GM12892 (cell line): ENCODE results near the gene KIF5B.
"Not testable (repeated sequence)": the region's sequence is repeated elsewhere in the genome, so short reads cannot be mapped to it uniquely, and the experiment has no call there.

Experiments
- DNase-seq: peaks from one replicate; pipeline ENCODE4 v3.0.0; 2011; ENCODE audit not compliant: insufficient read length
- FAIRE-seq: peaks from 2 replicates; lab custom pipeline; 2011; peaks lifted over from hg19 to GRCh38; lab: Jason Lieb, UNC
- POLR2A ChIP-seq: IDR thresholded peaks from 2 replicates; pipeline ENCODE4 v1.6.1; 2011; ENCODE audit warnings: low read depth, low read length, control low read depth
- POLR2AphosphoS5 ChIP-seq: IDR thresholded peaks from 2 replicates; pipeline ENCODE4 v1.6.1; 2011; ENCODE audit warnings: low read depth, low read length, control low read depth
- TAF1 ChIP-seq: IDR thresholded peaks from 2 replicates; pipeline ENCODE4 v1.6.1; 2011; ENCODE audit warnings: low read depth, mild to moderate bottlenecking, control low read depth, low read length, borderline replicate concordance

KIF5B gene

DNA sequence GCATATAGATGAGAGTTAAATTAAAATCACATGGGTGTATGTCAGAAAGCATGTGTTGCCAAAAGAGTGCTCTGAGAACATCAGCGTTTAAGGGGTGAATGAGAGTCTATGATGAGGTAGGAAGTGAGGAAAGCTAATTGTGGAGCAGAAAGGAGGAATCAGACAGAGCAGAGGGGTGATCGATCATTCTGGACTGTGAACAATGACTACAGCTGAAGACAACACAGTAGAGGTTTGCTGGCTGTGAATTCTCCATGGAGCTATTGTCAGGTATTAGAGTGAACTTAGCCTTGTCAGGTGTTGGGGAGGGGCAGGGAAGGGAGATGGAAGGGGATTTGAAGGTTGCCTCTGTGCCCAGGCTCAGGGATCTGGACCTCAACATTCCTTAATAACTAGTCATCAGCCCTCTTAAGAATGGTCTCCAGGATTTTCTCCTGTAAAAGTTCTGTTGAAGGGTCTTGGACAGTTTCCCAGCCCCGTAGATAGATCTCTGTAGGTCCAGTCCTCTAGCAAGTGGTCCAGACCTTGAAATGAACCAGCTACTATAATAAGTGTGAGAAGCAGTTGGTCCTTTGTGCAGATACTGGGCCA lies 57.1 kb downstream of the KIF5B start:
- FAIRE-seq = no peak
- TF ChIP-seq POLR2A = no peak
- TF ChIP-seq POLR2AphosphoS5 = no peak
- TF ChIP-seq TAF1 = no peak
- DNase-seq = no peak

DNA sequence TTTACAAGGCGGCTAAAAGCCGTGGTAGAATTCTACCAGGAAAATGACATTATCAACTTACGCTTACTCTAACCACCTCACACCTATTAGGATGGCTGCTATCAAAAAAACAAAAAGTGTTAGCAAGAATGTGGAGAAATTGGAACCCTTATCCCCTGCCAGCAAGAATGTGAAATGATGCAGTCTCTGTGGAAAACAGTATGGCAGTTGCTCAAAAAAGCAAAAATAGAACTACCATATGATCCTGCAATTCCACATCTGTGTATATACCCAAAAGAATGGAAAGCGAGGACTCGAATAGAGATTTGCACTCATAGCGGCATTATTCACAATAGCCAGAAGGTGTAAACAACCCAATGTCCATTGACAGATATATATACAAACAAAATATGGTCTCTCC lies 61.3 kb downstream of the KIF5B start:
- no peak for DNase-seq
- no peak for FAIRE-seq
- TF ChIP-seq TAF1 (no peak), POLR2A (no peak), POLR2AphosphoS5 (no peak)

DNA sequence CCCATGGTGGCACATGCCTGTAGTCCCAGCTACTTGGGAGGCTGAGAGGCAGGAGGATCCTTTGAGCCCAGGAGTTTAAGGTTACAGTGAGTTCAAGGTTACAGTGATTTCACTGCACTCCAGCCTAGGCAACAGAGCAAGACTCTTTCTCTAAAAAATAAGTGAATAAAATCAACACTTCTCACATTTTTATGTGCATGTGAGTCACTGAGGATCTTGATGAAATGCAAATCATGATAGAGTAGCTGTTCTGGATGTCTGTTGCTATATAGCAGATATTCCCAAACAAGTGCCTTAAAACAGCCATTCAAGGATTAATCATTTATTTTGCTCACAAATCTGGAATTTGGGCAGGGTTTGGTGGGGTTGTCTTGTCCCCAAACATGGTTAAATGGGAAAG lies 65.3 kb downstream of the KIF5B start:
- FAIRE-seq (no peak), DNase-seq (no peak)
- TF ChIP-seq POLR2A (no peak), POLR2AphosphoS5 (no peak), TAF1 (no peak)

DNA sequence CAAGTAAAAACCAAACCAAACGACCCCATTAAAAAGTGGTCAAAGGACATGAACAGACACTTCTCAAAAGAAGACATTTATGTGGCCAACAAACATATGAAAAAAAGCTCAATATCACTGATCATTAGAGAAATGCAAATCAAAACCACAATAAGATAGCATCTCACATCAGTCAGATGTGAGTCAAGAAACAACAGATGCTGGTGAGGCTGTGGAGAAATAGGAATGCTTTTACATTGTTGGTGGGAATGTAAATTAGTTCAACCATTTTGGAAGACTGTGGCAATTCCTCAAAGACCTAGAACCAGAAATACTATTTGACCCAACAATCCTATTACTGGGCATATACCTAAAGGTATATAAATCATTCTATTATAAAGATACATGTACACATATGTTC lies 68.4 kb downstream of the KIF5B start:
- DNase-seq, FAIRE-seq: not testable (repeated sequence)

DNA sequence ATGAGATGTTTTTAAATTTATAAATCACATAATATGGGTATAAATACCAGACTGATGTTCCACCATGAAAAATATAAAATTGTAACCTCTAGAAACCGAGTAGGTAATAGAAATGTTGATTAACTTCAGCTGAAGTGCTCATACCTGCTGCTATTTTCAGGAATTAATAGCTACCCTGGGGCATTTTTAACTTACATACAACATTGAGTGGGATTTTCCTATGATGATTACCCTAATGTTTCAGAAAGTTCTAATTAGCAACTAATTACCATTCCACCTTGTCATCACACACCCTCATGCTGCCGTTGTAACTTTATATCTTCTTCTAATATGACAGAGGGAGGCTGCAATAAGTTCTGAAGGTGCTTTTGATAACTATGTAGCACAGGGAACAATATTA lies 74.1 kb downstream of the KIF5B start:
- no peak for TF ChIP-seq TAF1
- no peak for TF ChIP-seq POLR2AphosphoS5
- TF ChIP-seq POLR2A = no peak
- DNase-seq = no peak
- FAIRE-seq = no peak

DNA sequence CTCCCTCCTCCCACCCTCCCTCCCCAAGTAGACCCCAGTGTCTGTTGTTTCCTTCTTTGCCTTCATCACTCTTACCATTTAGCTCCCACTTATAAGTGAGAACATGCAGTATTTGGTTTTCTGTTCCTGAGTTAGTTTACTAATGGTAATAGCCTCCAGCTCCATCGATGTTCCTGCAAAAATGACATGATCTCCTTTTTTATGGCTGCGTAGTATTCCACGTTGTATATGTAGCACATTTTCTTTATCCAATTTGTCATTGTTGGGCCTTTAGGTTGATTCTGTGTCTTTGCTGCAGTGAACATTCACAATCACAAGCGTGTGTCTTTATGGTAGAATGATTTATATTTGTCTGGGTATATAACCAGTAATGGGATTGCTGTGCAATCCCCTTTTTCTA lies 75.8 kb downstream of the KIF5B start:
- FAIRE-seq (no peak), DNase-seq (no peak)
- TF ChIP-seq TAF1 (no peak), POLR2AphosphoS5 (no peak), POLR2A (no peak)

DNA sequence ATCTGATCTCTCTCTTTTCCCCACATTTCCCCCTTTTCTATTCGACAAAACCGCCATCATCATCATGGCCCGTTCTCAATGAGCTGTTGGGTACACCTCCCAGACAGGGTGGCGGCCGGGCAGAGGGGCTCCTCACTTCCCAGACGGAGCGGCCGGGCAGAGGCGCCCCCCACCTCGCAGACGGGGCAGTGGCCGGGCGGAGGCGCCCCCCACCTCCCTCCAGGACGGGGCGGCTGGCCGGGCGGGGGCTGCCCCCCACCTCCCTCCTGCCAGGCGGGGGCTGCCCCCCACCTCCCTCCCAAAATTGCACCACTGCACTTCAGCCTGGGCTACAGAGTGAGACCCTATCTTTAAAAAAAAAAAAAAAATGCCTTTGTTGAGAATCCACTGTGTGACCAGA lies 77.2 kb downstream of the KIF5B start:
- not testable (repeated sequence) for DNase-seq, FAIRE-seq

DNA sequence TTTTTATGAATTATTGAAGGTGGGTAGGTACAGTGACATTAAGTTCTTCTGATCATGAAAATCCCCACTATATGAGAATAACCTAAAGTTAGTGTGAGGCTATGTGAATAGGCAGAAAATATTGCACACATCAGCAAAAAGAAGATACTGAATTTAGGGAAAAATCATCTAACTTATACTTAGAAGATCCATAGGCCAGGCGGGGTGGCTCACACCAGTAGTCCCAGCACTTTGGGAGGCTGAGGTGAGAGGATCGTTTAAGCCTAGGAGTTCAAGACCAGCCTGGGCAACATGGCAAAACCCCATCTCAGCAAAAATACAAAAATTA lies 78.1 kb downstream of the KIF5B start:
- no peak for DNase-seq
- TF ChIP-seq TAF1 = no peak
- TF ChIP-seq POLR2AphosphoS5 = no peak
- TF ChIP-seq POLR2A = no peak
- FAIRE-seq = no peak

DNA sequence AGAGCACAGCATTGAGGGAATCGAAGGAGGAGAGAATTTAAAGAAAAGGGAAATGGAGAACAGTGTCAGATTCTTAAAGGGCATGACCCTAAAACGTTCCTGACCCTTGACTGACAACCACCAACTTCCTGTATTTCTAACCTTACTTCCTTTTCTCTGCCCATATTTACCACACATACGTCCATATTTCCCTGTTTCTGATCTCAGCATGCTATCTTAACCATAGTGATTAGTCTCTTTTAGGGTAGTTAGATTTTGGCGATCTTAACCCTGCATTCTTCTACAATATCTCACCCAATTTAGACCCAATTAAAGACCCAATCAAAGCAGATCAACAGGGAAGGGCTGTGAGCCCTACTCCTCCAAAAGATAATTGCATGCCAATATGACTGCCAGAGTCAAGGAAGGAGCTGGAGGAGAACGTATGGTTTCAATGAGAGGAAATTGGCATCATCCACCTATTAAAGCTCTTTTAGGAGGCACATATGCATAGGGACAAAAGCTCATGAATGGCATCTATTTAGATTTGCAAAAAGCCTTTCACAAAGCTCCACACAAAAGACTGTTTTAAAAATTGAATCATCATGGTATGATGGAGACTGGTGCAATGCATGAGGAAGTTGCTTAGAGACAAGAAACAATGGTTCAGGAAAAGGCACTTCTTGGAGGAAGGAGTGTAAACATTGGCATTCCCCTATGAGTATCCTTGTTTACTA lies 78.6 kb downstream of the KIF5B start:
- FAIRE-seq = no peak
- DNase-seq = no peak

DNA sequence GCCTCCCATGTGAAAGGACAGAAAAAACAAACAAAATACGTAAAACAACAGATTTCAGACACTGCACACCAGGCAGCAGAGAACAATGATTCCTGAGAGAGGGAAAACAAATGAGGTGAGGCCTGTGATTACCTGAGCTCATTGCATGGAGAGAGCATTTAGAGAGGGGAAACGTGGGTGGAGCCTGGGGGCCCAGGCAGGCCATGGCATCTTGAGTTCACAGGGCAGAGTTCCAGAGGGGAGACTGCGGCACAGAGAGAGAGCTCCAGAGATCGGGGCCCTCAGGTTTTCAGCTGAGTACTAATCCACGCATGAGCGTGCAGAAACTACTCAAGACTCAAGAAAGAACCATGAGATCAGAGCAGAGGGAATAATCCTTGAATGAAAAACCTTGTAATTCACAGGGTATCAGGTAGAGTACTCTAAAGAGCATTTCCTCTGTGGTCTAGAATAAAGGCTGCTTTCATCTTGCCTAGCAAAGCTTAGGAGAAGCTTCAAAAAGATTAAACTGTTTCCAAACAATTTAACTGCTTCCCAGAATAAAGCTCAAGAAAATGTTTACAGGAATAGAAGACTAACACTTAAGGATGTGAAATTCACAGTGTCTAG lies 81.0 kb downstream of the KIF5B start:
- DNase-seq (no peak), FAIRE-seq (no peak)
- TF ChIP-seq POLR2AphosphoS5 (no peak), TAF1 (no peak), POLR2A (no peak)

More for the DNA sequence above, 78.6 kb downstream of the KIF5B start:
- TF ChIP-seq POLR2AphosphoS5 = no peak
- TF ChIP-seq TAF1 = no peak
- TF ChIP-seq POLR2A = no peak

DNA sequence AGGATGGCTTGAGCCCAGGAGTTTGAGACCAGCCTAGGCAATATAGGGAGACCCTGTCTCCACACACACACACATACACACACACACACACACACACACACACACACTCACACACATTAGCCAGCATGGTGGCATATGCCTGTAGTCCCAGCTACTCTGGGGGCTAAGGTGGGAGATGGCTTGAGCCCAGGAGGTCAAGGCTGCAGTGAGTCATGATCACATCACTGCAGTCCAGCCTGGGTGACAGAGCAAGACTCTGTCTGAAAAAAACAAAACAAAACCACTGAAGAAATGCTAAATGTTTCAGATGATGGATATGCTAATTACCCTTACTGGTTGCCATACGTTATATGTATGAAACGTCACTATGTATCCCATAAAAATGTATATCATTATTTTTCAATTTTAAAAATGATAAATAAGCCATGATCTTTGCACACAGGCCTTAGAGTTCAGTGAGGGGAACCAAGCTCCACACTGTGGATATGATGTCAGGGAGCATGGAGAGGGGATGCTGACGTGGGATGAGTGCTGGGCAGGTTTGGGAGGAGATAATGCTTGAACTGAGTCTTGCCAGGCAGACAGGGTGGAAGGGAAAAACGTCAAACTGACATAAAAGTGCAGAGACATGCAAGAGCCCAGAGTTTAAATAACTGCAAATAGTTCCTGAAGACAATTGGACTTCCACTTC lies 81.6 kb downstream of the KIF5B start:
- no peak for FAIRE-seq
- no peak for TF ChIP-seq POLR2AphosphoS5
- no peak for TF ChIP-seq POLR2A
- no peak for TF ChIP-seq TAF1

DNA sequence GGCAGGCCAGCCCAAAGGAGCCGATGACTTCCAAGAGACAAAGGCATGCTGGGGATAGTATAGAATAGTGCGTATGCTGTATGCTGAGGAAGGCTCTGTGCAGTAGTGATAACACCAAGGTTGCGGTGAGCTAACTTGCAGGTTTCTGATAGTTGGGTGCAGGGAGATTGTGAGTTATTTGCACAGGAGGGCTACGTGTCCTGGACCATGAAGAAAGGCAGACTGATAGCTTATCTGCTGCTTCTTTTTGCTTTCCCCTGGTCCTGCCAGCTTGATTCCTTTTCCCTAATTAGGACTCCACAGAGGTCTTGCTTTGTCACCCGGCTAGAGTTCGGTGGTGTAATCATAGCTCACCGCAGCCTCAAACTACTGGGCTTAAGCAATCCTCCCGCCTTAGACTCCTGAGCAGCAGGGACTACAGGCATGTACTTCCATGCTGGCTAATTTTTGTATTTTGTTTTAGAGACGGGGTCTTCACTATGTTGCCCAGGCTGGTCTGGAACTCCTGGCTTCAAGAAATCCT lies 83.6 kb downstream of the KIF5B start:
- DNase-seq = no peak
- no peak for FAIRE-seq
- TF ChIP-seq TAF1 (no peak), POLR2A (no peak), POLR2AphosphoS5 (no peak)

More for the DNA sequence above, 81.6 kb downstream of the KIF5B start:
- no peak for DNase-seq

DNA sequence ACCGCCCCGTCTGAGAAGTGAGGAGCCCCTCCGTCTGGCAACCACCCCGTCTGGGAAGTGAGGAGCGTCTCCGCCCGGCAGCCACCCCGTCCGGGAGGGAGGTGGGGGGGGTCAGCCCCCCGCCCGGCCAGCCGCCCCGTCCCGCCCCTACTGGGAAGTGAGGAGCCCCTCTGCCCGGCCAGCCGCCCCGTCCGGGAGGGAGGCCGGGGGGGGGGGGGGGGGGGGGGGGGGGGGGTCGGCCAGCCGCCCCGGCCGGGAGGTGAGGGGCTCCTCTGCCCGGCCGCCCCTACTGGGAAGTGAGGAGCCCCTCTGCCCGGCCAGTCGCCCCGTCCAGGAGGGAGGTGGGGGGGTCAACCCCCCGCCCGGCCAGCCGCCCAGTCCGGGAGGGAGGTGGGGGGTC lies 86.4 kb downstream of the KIF5B start:
- DNase-seq, FAIRE-seq: not testable (repeated sequence)
